GM12874 (cell line): ENCODE data around the gene OBSL1.

Source experiments
- TF ChIP-seq, protein P1 (sequence below): IDR thresholded peaks from 2 replicates; pipeline ENCODE4 v1.5.1; 2011; ENCODE audit warnings: low read depth, mild to moderate bottlenecking, control low read depth, low read length, moderate library complexity; ENCODE audit not compliant: insufficient read depth

OBSL1 gene

DNA sequence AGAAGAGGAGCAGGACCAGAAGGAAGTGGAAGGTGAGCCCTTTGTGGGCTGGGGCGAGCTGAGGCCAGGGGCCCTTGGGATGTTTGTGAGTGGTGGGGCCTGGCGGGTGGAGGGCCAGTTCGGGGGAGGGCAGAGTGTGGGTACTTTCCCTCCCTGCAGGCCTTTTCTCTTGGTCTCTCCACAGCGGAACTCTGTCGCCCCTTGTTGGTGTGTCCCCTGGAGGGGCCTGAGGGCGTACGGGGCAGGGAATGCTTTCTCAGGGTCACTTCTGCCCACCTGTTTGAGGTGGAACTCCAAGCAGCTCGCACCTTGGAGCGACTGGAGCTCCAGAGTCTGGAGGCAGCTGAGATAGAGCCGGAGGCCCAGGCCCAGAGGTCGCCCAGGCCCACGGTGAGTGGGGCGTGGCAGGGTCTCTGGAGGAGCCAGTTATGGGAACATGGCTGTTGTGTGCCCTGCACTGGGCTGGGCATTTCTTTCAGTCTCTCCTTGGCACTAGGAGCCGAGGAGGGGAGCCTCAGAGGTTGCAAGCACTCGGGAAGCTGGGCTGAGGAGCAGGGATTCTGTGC lies 37.1 kb upstream of the OBSL1 start:
- TF ChIP-seq, protein P1, sequence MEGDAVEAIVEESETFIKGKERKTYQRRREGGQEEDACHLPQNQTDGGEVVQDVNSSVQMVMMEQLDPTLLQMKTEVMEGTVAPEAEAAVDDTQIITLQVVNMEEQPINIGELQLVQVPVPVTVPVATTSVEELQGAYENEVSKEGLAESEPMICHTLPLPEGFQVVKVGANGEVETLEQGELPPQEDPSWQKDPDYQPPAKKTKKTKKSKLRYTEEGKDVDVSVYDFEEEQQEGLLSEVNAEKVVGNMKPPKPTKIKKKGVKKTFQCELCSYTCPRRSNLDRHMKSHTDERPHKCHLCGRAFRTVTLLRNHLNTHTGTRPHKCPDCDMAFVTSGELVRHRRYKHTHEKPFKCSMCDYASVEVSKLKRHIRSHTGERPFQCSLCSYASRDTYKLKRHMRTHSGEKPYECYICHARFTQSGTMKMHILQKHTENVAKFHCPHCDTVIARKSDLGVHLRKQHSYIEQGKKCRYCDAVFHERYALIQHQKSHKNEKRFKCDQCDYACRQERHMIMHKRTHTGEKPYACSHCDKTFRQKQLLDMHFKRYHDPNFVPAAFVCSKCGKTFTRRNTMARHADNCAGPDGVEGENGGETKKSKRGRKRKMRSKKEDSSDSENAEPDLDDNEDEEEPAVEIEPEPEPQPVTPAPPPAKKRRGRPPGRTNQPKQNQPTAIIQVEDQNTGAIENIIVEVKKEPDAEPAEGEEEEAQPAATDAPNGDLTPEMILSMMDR, result no peak

DNA sequence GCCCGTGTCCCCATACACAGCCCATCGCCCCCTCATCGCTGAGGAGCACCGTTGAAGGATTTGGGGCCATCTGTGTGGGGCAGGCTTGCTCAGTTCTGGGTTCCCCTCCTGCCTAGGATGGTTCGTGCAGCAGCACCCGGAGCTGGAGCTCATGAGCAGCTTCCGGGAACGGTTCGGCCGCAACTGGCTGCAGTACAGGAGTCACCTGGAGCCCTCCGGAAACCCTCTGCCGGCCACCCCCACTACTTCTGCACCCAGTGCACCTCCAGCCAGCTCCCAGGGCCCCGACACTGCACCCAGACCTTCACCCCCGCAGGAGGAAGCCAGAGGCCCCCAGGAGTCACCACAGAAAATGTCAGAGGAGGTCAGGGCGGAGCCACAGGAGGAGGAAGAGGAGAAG lies 36.6 kb upstream of the OBSL1 start:
- TF ChIP-seq, protein P1, result no peak

DNA sequence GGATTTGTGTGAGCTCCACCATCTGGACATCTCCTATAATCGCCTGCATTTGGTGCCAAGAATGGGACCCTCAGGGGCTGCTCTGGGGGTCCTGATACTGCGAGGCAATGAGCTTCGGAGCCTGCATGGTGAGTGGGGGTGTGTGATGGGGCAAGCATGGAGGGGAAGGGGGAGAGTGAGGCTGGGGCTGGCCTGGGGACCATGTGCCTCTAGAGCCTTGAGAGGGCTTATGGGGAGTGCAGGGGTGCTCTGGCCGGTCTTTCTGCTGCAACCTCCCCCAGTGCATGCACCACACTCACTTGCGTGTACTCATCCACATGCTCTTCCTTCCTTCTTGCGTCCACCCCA lies 34.2 kb upstream of the OBSL1 start:
- TF ChIP-seq, protein P1, result no peak

DNA sequence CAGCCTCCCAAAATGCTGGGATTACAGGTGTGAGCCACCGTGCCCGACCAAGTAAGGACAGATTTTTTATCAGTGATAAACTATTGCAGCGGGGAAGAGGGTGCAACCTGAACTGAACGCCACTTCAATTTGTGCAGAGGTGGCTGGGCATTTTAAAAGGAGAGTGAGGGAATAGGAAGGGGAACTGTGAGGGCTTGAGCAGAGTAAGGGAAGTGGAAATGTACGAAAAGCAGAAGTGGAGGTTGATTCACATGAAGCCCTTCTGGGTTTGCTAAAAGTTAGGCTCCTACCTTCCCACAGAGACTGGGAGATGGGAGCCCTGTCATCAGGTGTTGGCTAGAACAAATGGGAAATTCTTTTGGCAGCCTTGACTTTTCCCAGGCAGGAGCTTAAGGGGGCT lies 32.4 kb upstream of the OBSL1 start:
- TF ChIP-seq, protein P1, result no peak

DNA sequence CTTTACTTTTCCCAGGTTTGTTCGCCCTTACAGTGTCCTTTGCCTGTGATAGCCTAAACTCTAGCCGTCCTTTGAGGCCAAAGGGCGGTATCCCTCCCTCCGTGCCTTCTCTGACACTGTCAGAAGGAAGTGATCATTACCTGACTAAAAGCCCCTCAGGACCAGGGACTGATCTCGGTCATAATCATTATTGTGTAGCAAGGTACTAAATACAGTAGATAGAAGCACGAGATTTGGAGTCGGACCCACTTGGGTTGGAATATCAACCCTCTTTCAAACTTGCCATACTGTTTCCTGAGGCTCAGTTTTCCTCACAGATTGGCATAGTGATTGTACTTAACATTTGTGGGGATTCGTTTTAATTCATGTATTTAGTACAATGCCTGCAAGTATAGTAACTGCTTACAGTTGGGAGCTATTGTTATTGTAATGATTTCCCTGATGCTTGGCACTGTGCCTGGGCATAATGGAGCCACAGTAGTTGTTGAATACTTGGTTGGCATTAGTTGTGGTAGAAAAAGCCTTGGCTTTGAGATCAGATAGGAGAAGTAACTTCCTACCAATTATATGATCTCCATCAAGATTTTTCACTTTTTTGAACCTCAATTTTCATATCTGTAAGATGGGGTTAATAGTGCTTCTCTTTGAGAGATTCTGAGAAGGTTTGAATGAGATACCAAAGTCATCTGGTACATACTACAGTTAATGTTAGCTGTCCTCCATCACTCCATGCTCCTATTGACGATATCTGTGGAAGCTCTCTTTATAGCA lies 27.2 kb upstream of the OBSL1 start:
- TF ChIP-seq, protein P1, result no peak

DNA sequence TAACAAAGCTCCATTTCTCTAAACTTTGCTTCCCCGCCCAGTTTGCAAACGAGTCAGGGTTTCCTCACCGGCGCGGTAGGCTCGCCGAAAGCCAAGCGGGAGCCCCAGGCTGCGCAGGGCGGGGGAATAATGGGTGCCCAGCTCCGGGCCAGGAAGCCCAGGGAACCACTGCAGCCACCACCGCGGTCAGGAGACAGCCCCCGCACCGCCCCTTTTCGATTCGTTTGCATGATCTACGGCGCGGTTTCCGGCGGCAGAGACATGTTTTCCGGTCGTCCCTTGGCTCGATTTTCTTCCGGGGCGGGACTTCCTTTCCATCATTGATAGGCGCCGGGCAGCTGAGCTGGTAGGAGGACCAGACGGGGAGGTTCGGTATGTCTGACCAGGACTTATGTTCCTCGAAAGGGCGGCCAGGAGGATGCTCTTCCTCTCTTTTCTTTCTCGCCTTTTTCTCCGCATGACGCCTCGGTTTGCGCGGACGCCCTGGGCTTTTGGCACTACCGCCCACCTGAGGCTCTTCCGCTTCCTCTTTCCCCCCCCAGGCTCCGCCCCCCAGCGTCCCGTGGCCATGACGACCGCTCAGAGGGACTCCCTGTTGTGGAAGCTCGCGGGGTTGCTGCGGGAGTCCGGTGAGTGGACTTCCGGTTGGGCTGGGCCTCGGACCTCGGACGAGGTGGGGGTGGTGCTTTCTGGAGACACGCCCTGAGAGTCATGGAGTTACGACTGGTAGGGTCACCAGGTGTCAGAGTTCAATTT lies 26.4 kb upstream of the OBSL1 start, which contains the start of gene STK11IP:
STK11IP (plus strand) TSS at position 306 of the 756 bp plus-strand sequence; CDS start at position 569, 263 bp downstream.
- TF ChIP-seq, protein P1, result no peak

DNA sequence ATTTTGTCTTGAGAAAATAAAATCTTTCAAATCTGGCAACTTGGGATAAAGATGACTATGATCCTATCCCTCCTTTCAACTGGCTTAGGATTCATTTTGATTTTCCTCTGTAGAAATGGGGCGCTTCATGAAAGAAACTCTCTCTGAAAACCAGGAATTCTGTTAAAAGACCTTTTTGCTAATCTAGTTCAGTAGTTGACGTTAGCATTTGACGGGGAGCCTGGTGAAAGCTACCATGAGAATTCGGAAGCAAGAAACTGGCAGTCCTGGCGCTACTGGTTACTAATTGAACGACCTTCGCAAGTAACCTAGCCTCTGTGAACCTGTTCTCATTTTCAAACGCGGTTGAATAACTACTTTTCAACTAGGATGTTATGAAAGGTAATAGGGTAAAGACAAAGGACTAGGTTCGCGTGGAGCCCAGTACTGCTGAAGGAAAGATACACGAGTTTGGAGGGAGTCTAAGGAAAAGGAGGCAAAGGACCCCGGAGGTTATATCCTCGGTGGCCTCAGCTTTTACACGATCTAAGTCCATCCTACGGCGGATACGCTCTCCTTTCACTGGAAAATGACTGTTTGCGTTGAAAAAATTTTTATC lies 25.7 kb upstream of the OBSL1 start:
- TF ChIP-seq, protein P1, result no peak
